Right kidney (tissue), 9 donors: ENCODE measurements around the gene PCCA.
"Not testable (repeated sequence)": the region's sequence is repeated elsewhere in the genome, so short reads cannot be mapped to it uniquely, and the experiment has no call there.

Experiments used
- DNase-seq: peaks from one replicate; pipeline ENCODE4 v3.0.0-alpha.2; 2016
- long read RNA-seq, 8 donors: transcript quantifications; one replicate each; lab custom pipeline, GENCODE V29; 2026

PCCA gene, protein sequence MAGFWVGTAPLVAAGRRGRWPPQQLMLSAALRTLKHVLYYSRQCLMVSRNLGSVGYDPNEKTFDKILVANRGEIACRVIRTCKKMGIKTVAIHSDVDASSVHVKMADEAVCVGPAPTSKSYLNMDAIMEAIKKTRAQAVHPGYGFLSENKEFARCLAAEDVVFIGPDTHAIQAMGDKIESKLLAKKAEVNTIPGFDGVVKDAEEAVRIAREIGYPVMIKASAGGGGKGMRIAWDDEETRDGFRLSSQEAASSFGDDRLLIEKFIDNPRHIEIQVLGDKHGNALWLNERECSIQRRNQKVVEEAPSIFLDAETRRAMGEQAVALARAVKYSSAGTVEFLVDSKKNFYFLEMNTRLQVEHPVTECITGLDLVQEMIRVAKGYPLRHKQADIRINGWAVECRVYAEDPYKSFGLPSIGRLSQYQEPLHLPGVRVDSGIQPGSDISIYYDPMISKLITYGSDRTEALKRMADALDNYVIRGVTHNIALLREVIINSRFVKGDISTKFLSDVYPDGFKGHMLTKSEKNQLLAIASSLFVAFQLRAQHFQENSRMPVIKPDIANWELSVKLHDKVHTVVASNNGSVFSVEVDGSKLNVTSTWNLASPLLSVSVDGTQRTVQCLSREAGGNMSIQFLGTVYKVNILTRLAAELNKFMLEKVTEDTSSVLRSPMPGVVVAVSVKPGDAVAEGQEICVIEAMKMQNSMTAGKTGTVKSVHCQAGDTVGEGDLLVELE
- long read RNA-seq, donor 1, partial matches to known transcripts: 6 of 11 reads
- long read RNA-seq, donor 1, other reads (novel, unspliced or antisense): 0 of 11 reads
- long read RNA-seq, donor 2, partial matches to known transcripts: 13 of 17 reads
- long read RNA-seq, donor 2, other reads (novel, unspliced or antisense): 0 of 17 reads
- long read RNA-seq, donor 3, partial matches to known transcripts: 0 of 1 reads
- long read RNA-seq, donor 3, other reads (novel, unspliced or antisense): 0 of 1 reads
- long read RNA-seq, donor 4, transcript PCCA-202 (24 exons, 2,494 nt): major isoform, 8 of 17 reads
- long read RNA-seq, donor 4, partial matches to known transcripts: 8 of 17 reads
- long read RNA-seq, donor 4, other reads (novel, unspliced or antisense): 0 of 17 reads
- long read RNA-seq, donor 5, transcript PCCA-202 (24 exons, 2,494 nt): major isoform, 10 of 38 reads
- long read RNA-seq, donor 5, partial matches to known transcripts: 28 of 38 reads
- long read RNA-seq, donor 5, other reads (novel, unspliced or antisense): 0 of 38 reads
- long read RNA-seq, donor 6, partial matches to known transcripts: 10 of 11 reads
- long read RNA-seq, donor 6, other reads (novel, unspliced or antisense): 0 of 11 reads
- long read RNA-seq, donor 7, transcript PCCA-202 (24 exons, 2,494 nt): major isoform, 6 of 35 reads
- long read RNA-seq, donor 7, partial matches to known transcripts: 28 of 35 reads
- long read RNA-seq, donor 7, other reads (novel, unspliced or antisense): 0 of 35 reads
- long read RNA-seq, donor 8, transcript PCCA-202 (24 exons, 2,494 nt): major isoform, 6 of 13 reads
- long read RNA-seq, donor 8, partial matches to known transcripts: 5 of 13 reads
- long read RNA-seq, donor 8, other reads (novel, unspliced or antisense): 0 of 13 reads

DNA sequence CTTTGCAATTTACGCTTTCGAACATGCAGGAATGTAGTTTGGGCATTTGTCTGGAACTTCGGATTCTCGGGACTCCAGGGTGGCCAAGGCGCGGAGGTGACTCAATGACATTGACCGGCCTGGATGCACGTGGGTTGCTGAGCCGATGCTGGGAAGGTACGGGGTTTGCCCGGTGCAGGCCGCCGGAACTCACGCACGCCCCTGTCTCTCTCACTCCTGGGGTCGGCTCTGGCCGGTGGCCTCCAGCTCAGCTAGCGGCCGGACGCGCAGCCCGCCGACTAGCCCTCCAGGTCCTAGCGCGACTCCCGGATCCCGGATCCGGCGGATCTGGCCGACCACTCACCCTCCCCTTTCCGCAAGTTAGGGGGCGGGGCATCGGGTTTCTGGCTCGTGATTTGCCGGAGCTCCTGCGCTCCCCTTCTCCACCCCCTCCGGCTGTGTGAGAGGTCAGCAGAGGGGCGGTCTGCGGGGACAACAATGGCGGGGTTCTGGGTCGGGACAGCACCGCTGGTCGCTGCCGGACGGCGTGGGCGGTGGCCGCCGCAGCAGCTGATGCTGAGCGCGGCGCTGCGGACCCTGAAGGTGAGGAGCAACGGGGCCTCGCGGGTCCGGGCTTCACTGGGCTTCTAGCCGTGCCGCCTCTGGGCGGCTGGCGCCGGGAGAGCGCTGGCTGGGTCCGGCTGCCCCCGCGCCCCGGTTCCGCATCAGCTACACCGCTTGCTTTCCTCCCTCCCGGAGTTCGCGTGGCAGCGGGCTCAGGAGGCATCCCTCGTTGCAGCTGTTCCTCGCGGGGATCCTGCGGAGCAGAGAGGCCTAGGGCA, at the start of gene PCCA:
Gene PCCA (plus strand): TSS at position 450 of the 821 bp plus-strand sequence. CDS start 28 bp downstream, at position 478.
- peak; percentile 96 for DNase-seq

GRCh38 chr13:100039740-100040139, 49.2 kb upstream of the PCCA start:
- DNase-seq: no peak

DNA sequence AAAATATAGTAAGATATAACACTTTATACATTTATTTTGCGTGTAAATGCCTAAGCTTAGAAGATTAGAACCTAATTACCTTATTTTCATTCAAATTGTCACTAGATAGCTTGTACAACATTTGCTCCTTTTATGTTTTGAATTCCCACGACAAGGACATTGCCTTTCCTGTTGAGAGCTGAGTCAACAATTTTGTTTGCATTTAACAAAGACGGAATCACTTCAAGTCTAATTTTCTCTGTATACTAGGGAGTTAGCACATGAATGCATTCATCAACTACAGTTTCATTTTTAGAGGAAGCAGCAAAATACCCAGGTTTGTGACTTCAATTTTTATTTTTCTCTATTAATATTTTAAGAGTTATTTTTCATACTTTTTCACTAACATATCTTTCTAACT, 48.7 kb upstream of the PCCA start:
- no peak for DNase-seq

DNA sequence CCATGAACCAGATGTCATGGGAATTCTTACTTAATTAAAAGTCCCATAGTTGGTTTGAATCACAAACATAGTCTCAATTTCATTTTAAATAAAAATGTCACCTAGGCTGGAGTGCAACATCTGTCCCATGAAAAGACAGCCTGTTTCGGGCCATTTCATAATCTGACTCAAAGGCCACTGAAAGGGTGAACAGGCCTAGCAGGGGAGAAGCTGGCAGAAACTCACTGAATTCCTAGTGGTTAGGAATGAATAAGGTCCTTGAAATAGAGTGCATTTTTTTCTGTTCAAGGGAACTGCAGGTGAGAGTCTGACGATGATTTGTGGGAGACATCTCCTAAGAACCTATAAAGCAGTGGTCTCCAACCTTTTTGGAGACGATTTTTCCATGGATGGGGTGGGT, 44.0 kb upstream of the PCCA start:
- DNase-seq: no peak

DNA sequence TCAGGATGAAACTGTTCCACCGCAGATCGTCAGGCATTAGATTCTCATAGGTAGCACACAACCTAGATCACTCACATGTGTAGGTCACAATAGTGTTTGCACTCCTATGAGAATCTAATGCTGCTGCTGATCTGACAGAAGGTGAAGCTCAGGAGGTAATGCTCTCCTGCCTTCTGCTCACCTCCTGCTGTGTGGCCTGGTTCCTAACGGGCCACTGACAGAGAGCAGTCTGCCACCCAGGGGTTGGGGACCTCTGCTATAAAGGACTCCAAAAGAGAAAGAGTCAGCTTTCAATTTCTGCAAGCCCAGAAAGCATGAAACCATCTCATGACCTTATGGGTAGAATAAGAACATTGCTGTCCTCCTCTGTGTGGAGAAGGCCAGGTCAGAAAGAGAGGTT, 43.5 kb upstream of the PCCA start:
- no peak for DNase-seq

DNA sequence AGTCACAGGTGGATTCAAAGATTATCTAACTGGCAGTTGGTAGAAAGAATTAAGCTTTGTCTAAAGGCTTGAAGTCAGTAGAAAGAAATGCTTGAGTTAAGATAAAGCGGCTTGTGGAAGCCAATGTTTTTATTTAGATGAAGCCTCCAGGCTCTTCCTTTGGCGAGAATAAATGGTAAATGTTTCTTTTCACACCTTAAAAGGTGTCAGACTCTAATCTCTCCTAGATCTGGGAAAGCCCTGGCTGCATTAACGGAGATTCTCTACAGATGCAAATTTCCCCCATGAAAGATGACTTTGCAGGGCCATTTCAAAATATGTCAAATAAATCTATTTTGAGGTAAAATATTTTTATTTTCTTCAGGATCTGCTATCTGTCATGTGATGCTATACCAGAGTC, 37.8 kb upstream of the PCCA start:
- DNase-seq: no peak

DNA sequence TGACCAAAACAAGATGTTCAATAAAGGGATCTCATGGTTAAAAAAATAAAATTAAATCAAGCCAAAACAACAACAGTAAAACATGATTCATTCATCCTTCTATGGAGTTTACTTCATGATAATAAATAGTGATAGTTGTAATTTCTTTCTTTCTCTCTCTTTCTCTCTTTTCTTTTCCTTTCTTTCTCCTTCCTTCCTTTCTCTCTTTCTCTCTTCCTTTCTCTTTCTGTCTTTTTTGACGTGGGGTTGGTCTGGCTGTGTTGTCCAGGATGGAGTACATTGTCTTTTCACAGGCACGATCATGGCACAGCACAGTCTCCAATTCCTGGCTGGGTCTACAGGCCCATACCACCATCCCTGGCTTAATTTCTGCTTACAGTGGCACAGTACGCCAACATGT, 29.1 kb upstream of the PCCA start:
- DNase-seq: no peak

DNA sequence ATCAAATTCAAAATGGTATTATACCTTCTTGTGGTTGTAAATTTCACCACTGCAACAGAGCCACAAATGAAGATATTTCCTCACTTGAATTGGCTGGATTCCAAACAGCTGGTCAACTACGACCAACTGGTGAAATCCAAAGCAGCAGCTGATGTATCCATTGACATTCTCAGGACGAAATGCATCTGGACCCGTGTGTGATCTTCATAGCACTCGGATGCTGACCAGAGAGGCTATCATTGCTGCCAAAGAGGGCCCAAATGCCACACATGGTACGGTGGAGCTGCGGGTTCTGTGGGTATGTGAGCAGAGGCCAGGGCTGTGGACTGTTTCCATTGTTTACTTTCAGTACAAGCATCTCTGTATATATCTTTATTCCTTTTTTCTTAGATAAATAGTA, 25.6 kb upstream of the PCCA start:
- no peak for DNase-seq

DNA sequence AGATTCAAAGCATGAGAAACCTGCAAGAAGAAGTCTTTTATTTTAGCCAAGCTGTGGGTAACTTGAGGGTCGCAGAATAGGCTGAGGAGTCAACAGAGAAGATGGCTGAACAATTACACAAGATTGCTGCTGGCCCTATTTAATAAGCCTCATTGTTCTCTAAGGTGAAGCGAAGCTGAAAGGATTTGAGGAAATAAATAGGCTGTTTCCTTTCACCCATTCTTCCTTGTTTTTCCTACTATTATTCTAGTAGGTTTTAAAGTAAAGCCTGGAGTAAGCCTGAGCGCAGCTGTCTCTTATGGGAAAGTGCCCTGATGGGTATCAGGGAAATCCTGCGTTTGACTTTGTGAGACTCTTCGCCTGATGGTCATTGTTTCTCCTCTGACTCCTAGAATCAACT, 25.0 kb upstream of the PCCA start:
- no peak for DNase-seq

DNA sequence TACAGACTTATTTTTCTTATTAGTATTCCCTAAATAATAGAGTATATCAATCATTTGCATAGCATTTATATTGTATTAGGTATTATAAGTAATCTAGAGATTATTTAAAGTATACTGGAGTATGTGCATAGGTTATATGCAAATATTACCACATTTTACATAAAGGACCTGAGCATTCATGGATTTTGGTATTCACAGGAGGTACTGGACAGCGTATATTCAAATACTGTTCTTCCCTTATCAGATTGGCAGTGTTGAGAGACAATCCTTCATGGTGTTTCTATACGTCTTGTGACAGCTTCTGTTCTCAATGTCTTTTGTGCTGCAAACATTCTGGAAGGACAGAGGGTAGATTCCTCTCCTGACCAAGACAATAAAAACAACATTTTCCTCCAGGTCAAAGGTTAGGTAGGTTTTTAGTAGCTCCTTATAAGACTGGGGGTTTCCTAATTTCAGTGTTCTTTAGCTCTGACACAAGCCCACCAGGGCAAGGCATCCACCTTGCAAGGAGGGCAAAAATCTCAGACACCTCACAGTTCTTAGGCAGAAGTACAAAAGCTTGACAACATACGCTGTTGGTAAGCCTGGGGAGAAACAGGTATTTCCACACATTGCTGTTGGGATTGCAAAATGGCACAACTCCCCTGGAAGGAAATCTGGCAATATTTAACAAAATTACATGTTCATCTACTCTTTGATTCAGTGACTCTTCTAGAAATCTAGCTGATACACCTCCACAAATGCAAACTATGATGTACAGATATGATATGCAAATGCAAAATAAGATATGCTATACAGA, 20.6 kb upstream of the PCCA start:
- no peak for DNase-seq

DNA sequence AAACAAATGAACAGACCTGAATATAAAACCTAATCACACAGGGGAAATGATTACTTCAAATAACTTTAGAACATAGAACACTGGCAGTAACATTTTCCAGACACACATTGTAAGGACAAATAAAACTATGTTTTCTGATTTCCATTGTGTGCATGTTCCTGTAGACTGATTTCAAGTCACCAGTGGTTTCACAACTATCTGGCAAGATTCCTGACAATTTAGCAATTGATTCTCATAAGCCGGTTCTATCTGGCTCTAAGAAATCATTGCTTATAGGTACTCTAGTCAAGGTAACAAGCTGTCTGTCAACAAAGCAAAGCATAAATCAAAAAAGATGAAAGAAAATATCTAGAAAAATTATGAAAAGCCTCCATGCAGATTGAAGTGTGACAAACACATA, 19.6 kb upstream of the PCCA start:
- no peak for DNase-seq

GRCh38 chr13:100075700-100076587, 12.9 kb upstream of the PCCA start:
- no peak for DNase-seq

DNA sequence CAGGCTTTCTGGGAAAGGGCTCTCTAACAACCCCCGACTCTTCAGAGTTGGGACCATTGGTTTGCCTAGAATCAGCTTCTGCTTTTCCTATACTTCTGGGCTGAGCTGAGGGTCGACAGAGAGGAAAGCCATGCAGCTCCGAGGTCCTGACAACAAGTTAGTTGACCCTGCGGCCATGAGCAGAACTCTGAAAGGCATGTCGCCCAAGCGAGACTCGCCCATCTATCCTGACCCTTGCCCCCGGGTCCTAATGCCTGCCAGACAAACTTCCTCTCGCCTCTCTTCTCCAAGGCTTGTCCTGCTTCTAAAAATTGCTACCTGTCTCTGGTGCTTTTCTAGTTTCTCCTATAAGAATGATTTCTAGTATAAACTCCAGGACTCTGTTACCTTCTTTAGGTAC, 9.9 kb upstream of the PCCA start:
- DNase-seq: not testable (repeated sequence)

DNA sequence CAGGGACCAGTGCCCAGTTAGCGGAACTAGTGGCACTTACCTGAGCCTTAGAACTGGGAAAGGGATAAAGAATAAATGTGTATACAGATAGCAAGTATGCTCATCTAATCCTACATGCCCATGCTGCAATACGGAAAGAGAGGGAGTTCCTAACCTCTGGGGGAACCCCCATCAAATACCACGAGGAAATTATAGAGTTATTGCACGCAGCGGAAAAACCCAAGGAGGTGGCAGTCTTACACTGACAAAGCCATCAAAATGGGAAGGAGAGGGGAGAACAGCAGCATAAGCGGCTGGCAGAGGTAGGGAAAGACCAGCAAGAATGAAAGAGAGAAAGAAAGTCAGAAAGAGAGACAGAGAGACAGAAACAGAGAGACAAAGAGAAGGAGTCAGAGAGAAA, 5.5 kb upstream of the PCCA start:
- not testable (repeated sequence) for DNase-seq

DNA sequence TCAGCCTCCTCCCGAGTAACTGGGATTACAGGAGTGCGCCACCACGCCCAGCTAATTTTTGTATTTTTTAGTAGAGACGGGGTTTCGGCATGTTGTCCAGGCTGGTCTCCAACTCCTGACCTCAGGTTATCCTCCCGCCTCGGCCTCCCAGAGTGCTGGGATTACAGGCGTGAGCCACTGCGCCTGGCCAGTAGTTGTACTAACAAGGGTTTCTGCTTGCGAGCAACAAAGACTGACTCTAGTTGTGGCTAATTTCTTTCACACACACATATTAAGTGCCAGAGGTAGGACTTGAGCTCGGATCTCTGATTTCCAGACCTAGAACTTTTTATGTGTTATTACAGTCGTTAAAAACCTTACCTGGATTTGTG, 635 bp upstream of the PCCA start:
- DNase-seq: no peak

DNA sequence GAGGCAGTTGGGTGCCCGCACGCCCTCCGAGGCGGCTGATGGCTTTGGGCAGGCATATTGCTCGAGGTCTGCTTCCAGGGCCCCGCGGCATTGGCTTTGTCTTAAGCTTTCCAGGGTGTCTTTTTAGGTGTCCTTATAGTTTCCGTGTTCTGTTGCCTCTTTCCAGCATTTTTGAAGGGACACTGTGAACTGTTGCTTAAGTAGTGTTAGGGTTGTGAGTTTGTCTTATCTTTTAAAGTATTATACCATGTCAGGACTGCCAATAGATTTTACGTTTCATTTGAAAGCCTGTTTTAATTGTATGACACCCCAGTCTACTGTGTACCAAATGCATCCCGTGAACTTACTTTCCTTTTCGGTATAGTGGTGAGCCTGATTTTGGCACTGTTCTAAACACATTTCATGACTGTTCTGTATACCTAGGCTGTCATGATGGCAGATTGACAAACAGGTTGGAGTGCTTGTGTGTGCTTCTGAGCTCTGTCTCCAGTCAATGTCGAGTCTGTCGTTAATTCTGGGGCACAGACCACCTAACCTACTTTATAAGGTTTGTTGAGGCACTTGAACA, 656 bp downstream of the PCCA start:
- DNase-seq: no peak

DNA sequence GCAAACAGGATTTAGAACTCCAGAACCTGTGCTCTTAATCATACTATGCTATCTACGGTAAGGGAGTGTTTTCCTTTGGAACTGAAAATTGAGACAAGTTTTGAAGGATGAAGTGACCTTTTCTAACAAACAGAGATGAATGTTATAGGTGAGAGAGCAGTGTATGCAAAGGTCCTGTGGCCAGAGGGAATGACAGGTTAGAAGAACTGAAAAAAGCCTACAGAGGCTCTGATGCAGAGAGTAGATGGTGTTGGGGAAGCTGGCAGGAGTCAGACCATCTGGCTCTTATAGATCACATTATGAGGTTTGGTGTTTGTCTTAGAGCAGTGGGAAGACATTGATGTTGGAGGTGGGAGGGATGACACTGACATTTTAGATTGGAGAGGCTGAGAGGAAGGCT, 2.0 kb downstream of the PCCA start:
- no peak for DNase-seq

- no peak for DNase-seq
These were observed 2.5 kb downstream of the PCCA start for GRCh38 chr13:100091391-100091790.

GRCh38 chr13:100092273-100092672, 3.4 kb downstream of the PCCA start:
- DNase-seq: not testable (repeated sequence)
